GM23248 (cell line): Measurements from ENCODE around the gene PGBD5. TPM values are rescaled to one million over a fixed set of nuclear protein-coding genes. Genes with fewer than 3 reads are reported as not detected.

Source experiments
- DNase-seq: peaks from one replicate; pipeline ENCODE4 v3.0.0-alpha.2; 2015
- H2AFZ ChIP-seq: fragments of 200-600 bp; sonication (generic); 2 replicates; pipeline ENCODE4 v1.6.1; 2016; ENCODE audit warnings: antibody characterized with exemption
- H3F3A ChIP-seq: fragments of 200-600 bp; sonication (generic); 2 replicates; pipeline ENCODE4 v1.6.1; 2016; ENCODE audit warnings: mild to moderate bottlenecking, antibody characterized with exemption, mixed run types; ENCODE audit not compliant: insufficient read depth
- H3K27ac ChIP-seq: fragments of 200-600 bp; sonication (generic); 2 replicates; pipeline ENCODE4 v1.5.1; 2016; ENCODE audit warnings: mild to moderate bottlenecking
- H3K27me3 ChIP-seq: fragments of 200-600 bp; sonication (generic); replicated peaks from 2 replicates; pipeline ENCODE4 v1.6.1; 2016; ENCODE audit warnings: mild to moderate bottlenecking; ENCODE audit not compliant: insufficient read depth
- H3K36me3 ChIP-seq: fragments of 200-600 bp; sonication (generic); 2 replicates; pipeline ENCODE4 v1.6.1; 2016; ENCODE audit warnings: low read depth, mild to moderate bottlenecking
- H3K4me1 ChIP-seq: fragments of 200-600 bp; sonication (generic); 2 replicates; pipeline ENCODE4 v1.6.1; 2016; ENCODE audit warnings: mild to moderate bottlenecking; ENCODE audit not compliant: insufficient read depth
- H3K4me2 ChIP-seq: fragments of 200-600 bp; sonication (generic); one replicate; pipeline ENCODE4 v1.6.1; 2016; ENCODE audit warnings: mild to moderate bottlenecking; ENCODE audit not compliant: unreplicated experiment
- H3K4me3 ChIP-seq: fragments of 200-600 bp; sonication (generic); 2 replicates; pipeline ENCODE4 v1.5.1; 2016; ENCODE audit warnings: mild to moderate bottlenecking
- H3K79me2 ChIP-seq: fragments of 200-600 bp; sonication (generic); 2 replicates; pipeline ENCODE4 v1.6.1; 2016; ENCODE audit warnings: mild to moderate bottlenecking; ENCODE audit not compliant: insufficient read depth
- H3K9ac ChIP-seq: fragments of 200-600 bp; sonication (generic); 2 replicates; pipeline ENCODE4 v1.6.1; 2016; ENCODE audit warnings: mild to moderate bottlenecking
- H3K9me2 ChIP-seq: fragments of 200-600 bp; sonication (generic); 2 replicates; pipeline ENCODE4 v1.6.1; 2016; ENCODE audit warnings: mixed run types, mild to moderate bottlenecking, moderate library complexity; ENCODE audit not compliant: insufficient read depth
- H3K9me3 ChIP-seq: fragments of 200-600 bp; sonication (generic); one replicate; pipeline ENCODE4 v1.6.1; 2017; ENCODE audit warnings: low read depth
- H4K20me1 ChIP-seq: fragments of 200-600 bp; sonication (generic); 2 replicates; pipeline ENCODE4 v1.6.0; 2016; ENCODE audit not compliant: insufficient read depth
- EZH2 ChIP-seq: fragments of 200-600 bp; sonication (generic); IDR thresholded peaks from 2 replicates; pipeline ENCODE4 v1.6.1; 2018; ENCODE audit warnings: antibody characterized with exemption, mild to moderate bottlenecking; ENCODE audit not compliant: insufficient read depth, poor library complexity, severe bottlenecking
- EZH2phosphoT487 ChIP-seq: fragments of 200-600 bp; sonication (generic); IDR thresholded peaks from 2 replicates; pipeline ENCODE4 v1.6.1; 2018; ENCODE audit warnings: antibody characterized with exemption, moderate library complexity, mild to moderate bottlenecking, low read depth; ENCODE audit not compliant: insufficient read depth
- WGBS, 2 experiments: methylation state at CpG; one replicate each; pipeline ENCODE4 v1.1.6; 2015 to 2017; ENCODE audit warnings: low lambda C conversion rate in 2 of 2, low coverage in 1 of 2; ENCODE audit errors: missing lambda C conversion rate in 2 of 2; 5-methylcytosine and 5-hydroxymethylcytosine counted together
- in situ Hi-C: fragments of 300-500 bp; cut with MboI; formaldehyde crosslinking; loops from 2 replicates; pipeline ENCODE4 v1.15.0; 2020
- polyA plus RNA-seq: library from polyadenylated mRNA; unstranded; fragments of >200 nt; fragmentation: Nextera tagmentation; extraction: Ambion mirVana; gene quantifications from 2 replicates; pipeline ENCODE4 v1.2.1, GENCODE V29; 2016
- total RNA-seq: library from RNA; depleted of rRNA; stranded (reverse); fragments of >200 nt; shearing (Covaris generic); gene quantifications from 2 replicates; pipeline ENCODE4 v1.2.3, GENCODE V29; 2014

The PGBD5 gene
- total and polyA plus RNA-seq, 2 experiments from 2014 or later = 0.23 to 0.32 TPM

- no peaks in the 10 kb centered on the region for H4K20me1 ChIP-seq
- H3K36me3 ChIP-seq = peaks cover 27% of the 10 kb centered on the region
- TF ChIP-seq EZH2phosphoT487 (no peak), EZH2 (no peak)
- H3K4me1 ChIP-seq = no peaks in the 10 kb centered on the region
- H2AFZ ChIP-seq = no peak overlapping the region
- no peaks in the 10 kb centered on the region for H3K27me3 ChIP-seq
- no peaks in the 10 kb centered on the region for H3K9me3 ChIP-seq
- no peak overlapping the region for H3K9ac ChIP-seq
- no peak for DNase-seq
- in situ Hi-C loops = no loop called here
- 0 out of 2 replicates have a peak, but pooled peaks cover 18% of the 10 kb centered on the region for H3F3A ChIP-seq
- no peak overlapping the region for H3K4me2 ChIP-seq
- H3K4me3 ChIP-seq = no peak overlapping the region
- no peaks in the 10 kb centered on the region for H3K9me2 ChIP-seq
- WGBS, 2 experiments = 73 to 75% methylated on average over 15 of the region's 15 CpGs
- H3K79me2 ChIP-seq = no peaks in the 10 kb centered on the region
- no peak overlapping the region for H3K27ac ChIP-seq
Observed at GRCh38 chr1:230277201-230278025, 148.7 kb downstream of the PGBD5 start.

- no peak for TF ChIP-seq EZH2
- no peak for TF ChIP-seq EZH2phosphoT487
- Histone ChIP-seq H3K79me2 (no peaks in the 10 kb centered on the region), H3K36me3 (peaks cover 27% of the 10 kb centered on the region), H3K27ac (no peak overlapping the region), H2AFZ (no peak overlapping the region), H3K9ac (no peak overlapping the region), H3K4me2 (no peak overlapping the region), H3K9me3 (no peaks in the 10 kb centered on the region), H3K27me3 (no peaks in the 10 kb centered on the region), H4K20me1 (no peaks in the 10 kb centered on the region), H3K9me2 (no peaks in the 10 kb centered on the region), H3K4me3 (no peak overlapping the region), H3K4me1 (no peaks in the 10 kb centered on the region), H3F3A (0 out of 2 replicates have a peak, but pooled peaks cover 18% of the 10 kb centered on the region)
- in situ Hi-C loops = no loop called here
- WGBS, 2 experiments = 94 to 96% methylated on average over 5 of the region's 5 CpGs
- no peak for DNase-seq
Observed at GRCh38 chr1:230276401-230276800, 149.7 kb downstream of the PGBD5 start.

- no peak for TF ChIP-seq EZH2
- no peak for TF ChIP-seq EZH2phosphoT487
- Histone ChIP-seq H3K9me3 (no peaks in the 10 kb centered on the region), H3F3A (0 out of 2 replicates have a peak, but pooled peaks cover 18% of the 10 kb centered on the region), H3K4me2 (no peak overlapping the region), H3K27me3 (no peaks in the 10 kb centered on the region), H3K79me2 (no peaks in the 10 kb centered on the region), H3K4me3 (no peak overlapping the region), H3K36me3 (peaks cover 31% of the 10 kb centered on the region), H2AFZ (no peak overlapping the region), H3K27ac (no peak overlapping the region), H3K4me1 (no peaks in the 10 kb centered on the region), H4K20me1 (no peaks in the 10 kb centered on the region), H3K9ac (no peak overlapping the region), H3K9me2 (no peaks in the 10 kb centered on the region)
- WGBS, 2 experiments = 80 to 81% methylated on average over 15 of the region's 15 CpGs
- DNase-seq = no peak
- in situ Hi-C loops = no loop called here
Observed at GRCh38 chr1:230274254-230274653, 151.9 kb downstream of the PGBD5 start.

- TF ChIP-seq EZH2phosphoT487 = no peak
- peaks cover 31% of the 10 kb centered on the region for H3K36me3 ChIP-seq
- in situ Hi-C loops = no loop called here
Observed at GRCh38 chr1:230273141-230273710, 152.9 kb downstream of the PGBD5 start.

More at GRCh38 chr1:230273141-230273710, 152.9 kb downstream of the PGBD5 start:
- H3K9me2 ChIP-seq = no peaks in the 10 kb centered on the region
- no peak for DNase-seq
- no peaks in the 10 kb centered on the region for H3K27me3 ChIP-seq
- no peak overlapping the region for H3K4me2 ChIP-seq
- H4K20me1 ChIP-seq = no peaks in the 10 kb centered on the region
- H3K27ac ChIP-seq = no peak overlapping the region
- H3F3A ChIP-seq = 0 out of 2 replicates have a peak, but pooled peaks cover 18% of the 10 kb centered on the region
- H3K9ac ChIP-seq = no peak overlapping the region
- H2AFZ ChIP-seq = no peak overlapping the region
- 98% methylated on average over 7 of the region's 7 CpGs for WGBS, 2 experiments
- no peaks in the 10 kb centered on the region for H3K9me3 ChIP-seq
- no peaks in the 10 kb centered on the region for H3K79me2 ChIP-seq
- no peaks in the 10 kb centered on the region for H3K4me1 ChIP-seq
- no peak overlapping the region for H3K4me3 ChIP-seq
